SK-N-MC (cell line): ENCODE measurements around the gene ZNF536.
"Not testable (repeated sequence)": the region's sequence is repeated elsewhere in the genome, so short reads cannot be mapped to it uniquely, and the experiment has no call there.

Experiments used
- DNase-seq: peaks from one replicate; pipeline ENCODE4 v3.0.0-alpha.2; 2011; ENCODE audit warnings: low read depth, low spot score
- H3K27ac ChIP-seq: fragments of 200-600 bp; sonication (generic); 2 replicates; pipeline ENCODE4 v1.5.1; 2016; ENCODE audit warnings: mixed run types
- H3K36me3 ChIP-seq: fragments of 200-600 bp; sonication (generic); 2 replicates; pipeline ENCODE4 v1.6.1; 2017; ENCODE audit warnings: antibody characterized with exemption, low read length, mixed read lengths; ENCODE audit not compliant: insufficient read depth
- H3K4me3 ChIP-seq: fragments of 200-600 bp; sonication (generic); 2 replicates; pipeline ENCODE4 v1.5.1; 2016
- H3K9ac ChIP-seq: fragments of 200-600 bp; sonication (generic); 2 replicates; pipeline ENCODE4 v1.8.0; 2017; ENCODE audit warnings: mixed run types, mixed read lengths; ENCODE audit not compliant: insufficient read length
- H3K9me3 ChIP-seq: fragments of 200-600 bp; sonication (generic); 2 replicates; pipeline ENCODE4 v1.6.1; 2017; ENCODE audit warnings: low read depth, mild to moderate bottlenecking, antibody characterized with exemption, low read length, moderate library complexity, mixed read lengths
- EZH2 ChIP-seq: fragments of 200-600 bp; sonication (generic); IDR thresholded peaks from one replicate; pipeline ENCODE4 v1.6.1; 2017; ENCODE audit warnings: antibody characterized with exemption
- FOXP2 ChIP-seq: optimal IDR thresholded peaks from 2 replicates; pipeline ENCODE3; 2011; ENCODE audit warnings: mild to moderate bottlenecking, moderate library complexity; ENCODE audit not compliant: insufficient read depth; ENCODE audit errors: extremely low read length, control extremely low read depth
- POLR2AphosphoS5 ChIP-seq: IDR thresholded peaks from 2 replicates; pipeline ENCODE4 v1.6.1; 2012; ENCODE audit warnings: mild to moderate bottlenecking, low read depth, low read length, borderline replicate concordance

Gene ZNF536

DNA sequence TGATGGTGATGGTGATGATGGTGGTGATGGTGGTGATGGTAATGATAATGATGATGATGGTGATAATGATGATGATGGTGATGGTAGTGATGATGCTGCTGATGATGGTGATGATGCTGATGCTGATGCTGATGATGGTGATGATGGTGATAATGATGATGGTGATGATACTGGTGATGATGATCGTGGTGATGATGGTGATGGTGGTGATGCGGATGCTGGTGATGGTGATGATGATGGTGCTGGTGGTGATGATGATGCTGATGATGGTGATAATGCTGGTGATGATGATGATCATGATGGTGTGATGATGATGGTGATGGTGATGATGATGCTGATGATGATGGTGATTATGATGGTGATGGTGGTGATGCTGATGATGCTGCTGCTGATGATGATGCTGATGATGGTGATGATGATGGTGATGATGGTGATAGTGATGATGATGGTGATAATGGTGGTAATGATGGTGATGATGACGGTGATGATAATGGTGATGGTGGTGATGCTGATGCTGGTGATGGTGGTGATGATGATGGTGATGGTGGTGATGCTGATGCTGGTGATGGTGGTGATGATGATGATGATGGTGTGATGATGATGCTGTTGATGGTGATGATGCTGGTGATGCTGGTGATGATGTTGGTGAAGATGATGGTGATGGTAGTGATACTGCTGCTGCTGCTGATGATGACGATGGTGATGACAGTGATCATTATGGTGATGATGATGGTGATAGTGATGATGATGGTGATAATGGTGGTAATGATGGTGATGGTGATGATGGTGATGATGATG is 62.8 kb downstream of the ZNF536 start:
- Histone ChIP-seq H3K4me3 (no peak overlapping the region), H3K9ac (no peak overlapping the region), H3K9me3 (no peaks in the 10 kb centered on the region), H3K27ac (no peak overlapping the region), H3K36me3 (no peaks in the 10 kb centered on the region)
- TF ChIP-seq POLR2AphosphoS5: no peak
- no peak for DNase-seq

DNA sequence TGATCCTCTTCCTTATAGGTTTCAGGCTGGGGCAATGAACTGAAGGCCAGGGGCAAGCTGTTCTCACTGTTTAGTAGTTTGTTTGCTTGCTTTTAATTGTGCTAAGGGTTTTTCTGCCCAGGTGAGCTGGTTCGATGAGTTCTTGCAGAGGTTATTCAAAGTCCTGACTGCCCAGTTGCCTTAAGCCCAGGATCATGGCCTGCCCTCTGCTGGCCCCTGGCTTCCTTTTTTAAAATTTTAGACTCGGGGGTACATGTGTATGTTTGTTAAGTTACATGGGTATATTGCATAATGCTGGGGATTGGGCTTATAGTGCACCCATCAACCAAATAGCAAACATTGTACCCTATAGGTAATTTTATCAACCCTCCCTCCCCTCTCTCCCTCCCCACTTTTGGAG is 65.7 kb downstream of the ZNF536 start:
- no peak for DNase-seq
- Histone ChIP-seq H3K4me3 (no peak overlapping the region), H3K36me3 (no peaks in the 10 kb centered on the region), H3K9ac (no peak overlapping the region), H3K9me3 (no peaks in the 10 kb centered on the region), H3K27ac (no peak overlapping the region)
- no peak for TF ChIP-seq FOXP2
- no peak for TF ChIP-seq POLR2AphosphoS5
- TF ChIP-seq EZH2: no peak

DNA sequence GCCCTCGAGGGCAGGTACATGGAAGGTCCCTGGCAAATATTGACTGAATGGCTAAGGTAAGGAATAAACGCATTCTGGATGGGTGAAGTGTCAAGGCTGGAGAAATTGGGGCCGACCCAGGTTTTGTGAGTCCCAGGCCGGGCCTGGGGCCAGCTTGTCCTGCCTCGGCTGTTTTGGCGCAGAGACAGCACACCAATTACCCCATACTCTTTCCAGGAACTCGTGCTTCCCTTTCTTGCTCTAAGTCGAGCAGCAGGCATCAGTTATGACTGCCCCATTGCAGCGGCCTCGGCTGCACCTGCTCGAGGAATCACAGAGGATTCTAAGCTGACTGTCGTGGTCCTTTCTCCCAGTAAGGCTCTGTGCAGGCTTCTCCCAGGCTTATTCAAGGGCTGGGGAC is 67.1 kb downstream of the ZNF536 start:
- Histone ChIP-seq H3K36me3 (no peaks in the 10 kb centered on the region), H3K9ac (no peak overlapping the region), H3K4me3 (no peak overlapping the region), H3K27ac (no peak overlapping the region), H3K9me3 (no peaks in the 10 kb centered on the region)
- DNase-seq: no peak
- no peak for TF ChIP-seq EZH2
- TF ChIP-seq FOXP2: no peak
- no peak for TF ChIP-seq POLR2AphosphoS5

DNA sequence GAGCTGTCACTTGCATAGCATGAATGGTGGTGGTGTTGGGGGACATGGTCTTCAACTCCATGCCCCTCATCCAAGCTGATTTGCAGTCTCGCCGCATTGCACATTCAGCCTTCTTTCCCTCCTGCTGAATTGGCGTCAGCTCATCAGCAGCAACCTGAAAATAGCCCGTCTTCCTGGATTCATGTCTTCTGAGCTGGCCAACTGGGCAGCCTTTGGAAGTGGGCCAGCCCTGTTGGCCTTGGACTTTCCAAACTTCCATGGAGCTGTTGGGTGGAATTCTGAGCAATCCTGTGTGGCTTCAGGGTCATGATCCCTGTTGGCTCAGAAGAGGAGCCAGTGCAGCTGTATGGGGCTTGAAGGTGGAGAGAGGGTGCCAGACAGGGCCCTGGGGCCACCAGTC is 68.8 kb downstream of the ZNF536 start:
- TF ChIP-seq FOXP2 (no peak), EZH2 (no peak), POLR2AphosphoS5 (no peak)
- Histone ChIP-seq H3K27ac (no peak overlapping the region), H3K4me3 (no peak overlapping the region), H3K36me3 (no peaks in the 10 kb centered on the region), H3K9ac (no peak overlapping the region), H3K9me3 (no peaks in the 10 kb centered on the region)
- no peak for DNase-seq

DNA sequence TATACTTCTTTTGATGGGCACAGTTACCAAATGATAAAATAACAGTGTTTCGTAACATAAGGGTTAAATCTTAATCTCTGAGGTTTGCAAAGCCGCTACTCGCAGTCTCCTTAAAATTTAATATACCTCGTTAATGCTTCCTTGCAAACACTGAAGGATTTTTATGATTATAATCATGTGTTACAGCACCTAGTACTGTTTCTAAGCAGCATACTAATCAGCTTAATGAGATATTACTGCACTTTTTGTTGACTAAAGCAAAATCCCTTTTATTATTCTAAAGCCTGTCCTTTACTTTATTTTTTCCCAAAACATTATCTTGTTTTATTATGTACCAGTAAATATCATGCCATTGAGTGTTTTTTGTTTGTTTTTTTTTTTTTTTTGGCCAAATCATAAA is 70.5 kb downstream of the ZNF536 start:
- TF ChIP-seq FOXP2 (no peak), POLR2AphosphoS5 (no peak), EZH2 (no peak)
- no peak for DNase-seq
- Histone ChIP-seq H3K9ac (no peak overlapping the region), H3K9me3 (no peaks in the 10 kb centered on the region), H3K36me3 (no peaks in the 10 kb centered on the region), H3K4me3 (no peak overlapping the region), H3K27ac (no peak overlapping the region)

DNA sequence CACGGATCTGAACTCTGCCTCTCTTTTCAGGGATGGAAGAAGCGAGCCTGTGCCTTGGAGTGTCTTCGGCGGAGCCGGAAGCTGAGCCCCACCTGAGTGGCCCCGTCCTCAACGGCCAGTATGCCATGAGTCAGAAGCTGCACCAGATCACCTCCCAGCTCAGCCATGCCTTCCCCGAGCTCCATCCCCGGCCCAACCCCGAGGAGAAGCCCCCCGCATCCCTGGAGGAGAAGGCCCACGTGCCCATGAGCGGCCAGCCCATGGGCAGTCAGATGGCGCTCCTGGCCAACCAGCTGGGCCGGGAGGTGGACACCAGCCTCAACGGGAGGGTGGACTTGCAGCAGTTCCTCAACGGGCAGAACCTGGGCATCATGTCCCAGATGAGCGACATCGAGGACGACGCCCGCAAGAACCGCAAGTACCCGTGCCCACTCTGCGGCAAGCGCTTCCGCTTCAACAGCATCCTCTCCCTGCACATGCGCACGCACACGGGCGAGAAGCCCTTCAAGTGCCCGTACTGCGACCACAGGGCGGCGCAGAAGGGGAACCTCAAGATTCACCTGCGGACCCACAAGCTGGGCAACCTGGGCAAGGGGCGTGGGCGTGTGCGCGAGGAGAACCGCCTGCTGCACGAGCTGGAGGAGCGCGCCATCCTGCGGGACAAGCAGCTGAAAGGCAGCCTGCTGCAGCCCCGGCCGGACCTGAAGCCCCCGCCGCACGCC is 71.5 kb downstream of the ZNF536 start:
- no peak for DNase-seq
- no peak overlapping the region for H3K9ac ChIP-seq
- H3K4me3 ChIP-seq: no peak overlapping the region
- H3K9me3 ChIP-seq: no peaks in the 10 kb centered on the region
- no peaks in the 10 kb centered on the region for H3K36me3 ChIP-seq
- no peak overlapping the region for H3K27ac ChIP-seq
- TF ChIP-seq POLR2AphosphoS5 (no peak), FOXP2 (no peak), EZH2 (no peak)

DNA sequence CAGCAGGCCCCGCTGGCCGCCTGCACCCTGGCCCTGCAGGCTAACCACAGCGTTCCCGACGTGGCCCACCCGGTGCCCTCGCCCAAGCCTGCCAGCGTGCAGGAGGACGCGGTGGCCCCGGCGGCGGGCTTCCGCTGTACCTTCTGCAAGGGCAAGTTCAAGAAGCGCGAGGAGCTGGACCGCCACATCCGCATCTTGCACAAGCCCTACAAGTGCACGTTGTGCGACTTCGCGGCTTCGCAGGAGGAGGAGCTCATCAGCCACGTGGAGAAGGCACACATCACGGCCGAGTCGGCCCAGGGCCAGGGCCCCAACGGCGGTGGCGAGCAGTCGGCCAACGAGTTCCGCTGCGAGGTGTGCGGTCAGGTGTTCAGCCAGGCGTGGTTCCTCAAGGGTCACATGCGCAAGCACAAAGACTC is 72.1 kb downstream of the ZNF536 start:
- H3K27ac ChIP-seq: no peak overlapping the region
- TF ChIP-seq POLR2AphosphoS5 (no peak), EZH2 (no peak), FOXP2 (no peak)
- no peak for DNase-seq

DNA sequence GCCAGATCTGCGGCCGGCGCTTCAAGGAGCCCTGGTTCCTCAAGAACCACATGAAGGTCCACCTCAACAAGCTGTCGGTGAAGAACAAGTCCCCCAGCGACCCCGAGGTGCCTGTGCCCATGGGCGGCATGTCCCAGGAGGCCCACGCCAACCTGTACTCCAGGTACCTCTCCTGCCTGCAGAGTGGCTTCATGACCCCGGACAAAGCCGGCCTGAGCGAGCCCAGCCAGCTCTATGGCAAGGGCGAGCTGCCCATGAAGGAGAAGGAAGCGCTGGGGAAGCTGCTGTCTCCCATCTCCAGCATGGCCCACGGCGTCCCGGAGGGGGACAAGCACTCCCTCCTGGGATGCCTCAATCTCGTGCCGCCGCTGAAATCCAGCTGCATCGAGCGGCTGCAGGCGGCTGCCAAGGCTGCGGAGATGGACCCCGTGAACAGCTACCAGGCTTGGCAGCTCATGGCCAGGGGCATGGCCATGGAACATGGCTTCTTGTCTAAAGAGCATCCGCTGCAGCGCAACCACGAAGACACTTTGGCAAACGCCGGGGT is 72.6 kb downstream of the ZNF536 start:
- H3K4me3 ChIP-seq: no peak overlapping the region
- DNase-seq: no peak
- no peak for TF ChIP-seq FOXP2
- no peak for TF ChIP-seq POLR2AphosphoS5
- no peak for TF ChIP-seq EZH2
- H3K9ac ChIP-seq: no peak overlapping the region
- H3K36me3 ChIP-seq: no peaks in the 10 kb centered on the region
- H3K27ac ChIP-seq: no peak overlapping the region
- no peaks in the 10 kb centered on the region for H3K9me3 ChIP-seq

More for the DNA sequence above, 72.1 kb downstream of the ZNF536 start:
- no peak overlapping the region for H3K4me3 ChIP-seq
- H3K9ac ChIP-seq: no peak overlapping the region
- no peaks in the 10 kb centered on the region for H3K36me3 ChIP-seq
- H3K9me3 ChIP-seq: no peaks in the 10 kb centered on the region

DNA sequence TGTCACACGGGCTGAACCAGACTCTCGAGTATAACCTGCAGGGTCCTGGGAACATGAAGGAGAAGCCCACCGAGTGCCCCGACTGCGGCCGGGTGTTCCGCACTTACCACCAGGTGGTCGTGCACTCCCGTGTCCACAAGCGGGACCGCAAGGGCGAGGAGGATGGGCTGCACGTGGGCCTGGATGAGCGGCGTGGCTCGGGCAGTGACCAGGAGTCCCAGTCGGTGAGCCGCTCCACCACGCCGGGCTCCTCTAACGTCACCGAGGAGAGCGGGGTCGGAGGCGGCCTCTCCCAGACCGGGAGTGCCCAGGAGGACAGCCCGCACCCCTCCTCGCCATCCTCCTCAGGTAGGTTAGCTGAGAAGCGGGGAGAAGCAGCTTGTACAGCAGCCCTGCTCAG is 73.2 kb downstream of the ZNF536 start:
- Histone ChIP-seq H3K4me3 (no peak overlapping the region), H3K9me3 (no peaks in the 10 kb centered on the region), H3K36me3 (no peaks in the 10 kb centered on the region), H3K9ac (no peak overlapping the region), H3K27ac (no peak overlapping the region)
- no peak for DNase-seq
- TF ChIP-seq EZH2: no peak
- no peak for TF ChIP-seq FOXP2
- no peak for TF ChIP-seq POLR2AphosphoS5

DNA sequence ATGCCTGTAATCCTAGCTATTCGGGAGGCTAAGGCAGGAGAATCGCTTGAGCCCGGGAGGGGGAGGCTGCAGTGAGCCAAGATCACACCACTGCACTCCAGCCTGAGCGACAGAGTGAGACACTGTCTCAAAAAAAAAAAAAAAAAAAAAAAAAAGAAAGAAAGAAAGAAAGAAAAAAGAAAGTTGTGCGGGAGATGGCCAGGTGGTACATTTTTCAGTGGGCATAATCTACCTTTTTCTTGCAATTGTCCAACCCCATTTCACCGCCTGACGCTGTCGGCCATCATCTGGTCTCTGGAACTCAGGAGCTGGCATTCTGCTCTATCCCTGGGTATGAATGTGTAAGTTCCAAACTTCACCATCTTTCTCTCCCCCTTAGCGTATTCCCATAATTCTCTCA is 73.9 kb downstream of the ZNF536 start:
- not testable (repeated sequence) for H3K9ac ChIP-seq, H3K4me3 ChIP-seq, H3K27ac ChIP-seq, H3K9me3 ChIP-seq, H3K36me3 ChIP-seq, DNase-seq
